Adipose tissue (tissue), 3 donors: Measurements from ENCODE around the gene MBD3L2B. TPM values are rescaled to one million over a fixed set of nuclear protein-coding genes. Genes with fewer than 3 reads are reported as not detected.
"Not testable (repeated sequence)": the region's sequence is repeated elsewhere in the genome, so short reads cannot be mapped to it uniquely, and the experiment has no call there.

Source experiments
- H3K27ac ChIP-seq: one replicate; pipeline ENCODE4 v1.5.1; 2013; ENCODE audit warnings: low read depth, low read length
- WGBS, 3 donors: extraction: QIAGEN DNeasy Blood & Tissue Kit; methylation state at CpG; one replicate each; pipeline ENCODE4 v1.1.7; 2013; 5-methylcytosine and 5-hydroxymethylcytosine counted together
- polyA plus RNA-seq, 3 donors: library from polyadenylated mRNA; stranded (reverse); fragments of 200-250 nt; gene quantifications; one replicate each; pipeline ENCODE4 v1.2.3, GENCODE V29; 2013
- donor health status: healthy with polysubstance abuse.
- donor health status: Bipolar disorder and iron deficiency.
- donor health status: healthy.

Gene MBD3L2B
- not detected for polyA plus RNA-seq

DNA sequence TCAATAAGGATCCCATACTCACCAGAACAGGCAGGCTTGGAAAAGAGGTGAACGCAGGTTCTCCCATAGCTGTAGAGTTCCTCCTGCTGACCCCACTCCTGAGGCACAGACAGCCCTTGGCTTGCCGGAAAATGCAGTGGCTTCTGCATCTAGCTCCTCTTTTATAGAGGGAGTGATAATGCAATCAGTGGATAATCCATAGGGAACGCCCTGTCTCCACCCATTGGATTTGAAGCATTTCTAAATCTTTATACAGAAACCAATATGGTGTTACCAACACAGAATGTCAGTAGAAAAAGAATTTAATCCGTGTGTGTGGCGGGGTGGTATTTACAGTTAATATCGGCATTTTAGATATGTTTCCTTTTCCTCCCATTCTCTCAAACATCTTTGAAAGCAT is at the start of gene MBD3L2B:
MBD3L2B (minus strand) TSS at position 101 of the 400 bp plus-strand sequence; CDS start at position 67, 34 bp downstream.
- no CpG with 5 or more reads among the region's 6 CpGs for WGBS, 3 donors
- H3K27ac ChIP-seq, result not testable (repeated sequence)

DNA sequence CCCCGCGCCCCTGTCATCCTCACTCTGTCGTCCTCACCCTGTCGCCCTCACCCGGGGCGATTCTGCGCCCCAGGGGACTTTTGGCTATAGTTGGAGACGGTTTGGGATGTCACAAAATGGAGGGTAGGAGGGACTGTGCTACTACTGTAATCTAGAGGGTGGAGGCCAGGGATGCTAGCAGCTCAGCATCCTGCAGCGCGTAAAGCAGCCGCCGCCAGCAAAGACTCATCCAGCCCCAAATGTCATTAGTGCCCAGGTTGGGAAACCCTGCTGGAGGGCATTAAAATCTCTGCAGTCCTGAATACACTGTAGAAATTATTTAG is 48.6 kb upstream of the MBD3L2B start:
- peak overlapping the region; percentile 41 for H3K27ac ChIP-seq
- WGBS, 3 donors, result 0 to 1% (median 1%) methylated on average over 12 of the region's 12 CpGs

DNA sequence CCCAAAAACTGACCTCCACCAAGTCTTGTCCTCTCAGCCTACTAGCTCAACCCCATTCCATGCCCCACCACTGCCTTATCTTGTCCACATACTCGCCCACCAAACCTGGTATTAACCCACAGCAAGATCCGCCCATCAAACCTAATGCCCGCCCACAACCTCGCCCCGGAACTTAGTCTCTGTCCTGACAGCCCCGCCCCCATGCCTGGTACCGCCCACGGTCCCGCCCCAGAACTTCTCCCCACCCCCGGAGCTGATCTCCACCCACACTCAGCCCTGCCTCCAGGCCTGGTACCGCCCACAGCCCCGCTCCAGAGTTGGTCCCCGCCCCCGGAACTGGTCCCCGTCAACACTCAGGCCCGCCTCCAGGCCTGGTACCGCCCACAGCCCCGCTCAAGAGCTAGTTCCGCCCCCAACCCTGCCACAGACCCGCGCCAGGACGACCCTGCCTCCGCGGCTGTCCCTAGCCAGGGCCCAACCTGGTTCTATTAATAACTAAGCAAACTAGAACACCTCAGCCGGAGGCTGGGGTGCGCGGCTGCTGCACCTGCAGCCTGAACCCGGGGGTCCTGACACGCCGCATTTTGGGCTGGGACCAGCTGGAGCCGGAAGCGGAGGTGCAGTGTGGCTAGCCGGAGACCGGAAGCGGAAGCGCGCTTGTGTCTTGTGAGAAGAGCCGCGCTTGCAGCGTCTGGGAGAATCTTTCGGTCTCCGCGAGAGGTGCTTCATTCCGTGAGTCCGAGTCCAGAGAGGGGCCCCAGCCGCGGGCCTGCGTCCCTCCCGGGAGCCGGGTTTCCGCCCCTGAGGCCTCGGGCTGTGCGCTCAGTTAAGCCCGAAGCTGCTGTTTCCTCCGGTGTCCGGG is 48.0 kb upstream of the MBD3L2B start, which contains the start of gene ZNF557:
ZNF557 (plus strand) TSS at position 662 of the 862 bp plus-strand sequence. CDS start 5,372 bp downstream, outside the sequence.
- 0 to 1% (median 1%) methylated on average over 52 to 56 of the region's 56 CpGs for WGBS, 3 donors
- H3K27ac ChIP-seq, result peak within 1 kb of the TSS; percentile 41

- 79 to 83% (median 82%) methylated on average over 6 of the region's 6 CpGs for WGBS, 3 donors
- no peak overlapping the region for H3K27ac ChIP-seq
Observed at GRCh38 chr19:7068599-7068998, 47.4 kb upstream of the MBD3L2B start.

DNA sequence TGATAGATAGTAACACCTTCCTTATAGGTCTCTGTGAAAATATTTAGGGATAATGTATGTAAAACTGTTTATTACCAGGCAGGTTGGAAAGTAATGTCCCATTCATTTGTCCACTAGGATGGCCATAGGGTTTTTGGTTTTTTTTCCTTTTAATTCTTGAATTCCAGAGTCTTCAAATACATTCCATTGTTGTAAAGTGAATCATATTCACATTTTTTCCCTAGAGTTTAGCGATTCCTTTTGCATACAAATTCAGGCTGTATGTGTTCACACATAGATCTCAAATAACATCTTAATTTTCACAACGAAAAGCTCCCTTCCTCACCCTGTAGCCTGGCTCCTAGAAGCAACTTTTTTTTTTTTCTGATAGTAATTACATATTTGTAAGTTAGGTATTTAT is 46.5 kb upstream of the MBD3L2B start:
- WGBS, 3 donors, result 77 to 88% (median 80%) methylated on average over 2 of the region's 2 CpGs
- no peak overlapping the region for H3K27ac ChIP-seq

GRCh38 chr19:7067122-7067521 is 45.9 kb upstream of the MBD3L2B start:
- 42 to 64% (median 53%) methylated on average over 13 of the region's 13 CpGs for WGBS, 3 donors
- H3K27ac ChIP-seq, result not testable (repeated sequence)

GRCh38 chr19:7063764-7064418 is 42.7 kb upstream of the MBD3L2B start:
- WGBS, 3 donors, result 87 to 91% (median 91%) methylated on average over 9 of the region's 9 CpGs
- H3K27ac ChIP-seq, result no peak overlapping the region

DNA sequence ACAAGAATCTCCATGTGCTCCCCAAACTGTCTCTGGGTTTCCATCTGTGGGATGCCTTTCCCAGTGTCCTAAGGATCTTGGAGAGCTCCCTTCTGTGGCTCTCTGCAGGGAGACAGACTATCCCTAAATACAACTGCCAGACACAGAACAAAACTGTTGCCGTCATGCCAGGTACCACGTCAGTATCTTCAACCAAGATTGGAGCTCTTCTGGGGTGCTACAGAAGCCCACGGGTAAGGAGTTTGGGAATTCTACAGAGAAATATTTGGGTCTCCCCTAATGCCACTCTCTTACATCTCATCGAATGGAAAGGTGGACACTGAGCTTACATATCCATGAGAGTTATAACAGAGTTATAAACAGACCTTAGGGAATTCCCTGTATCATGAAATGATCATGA is 42.1 kb upstream of the MBD3L2B start:
- H3K27ac ChIP-seq, result no peak overlapping the region
- WGBS, 3 donors, result 75 to 84% (median 79%) methylated on average over 4 of the region's 4 CpGs

- not testable (repeated sequence) for H3K27ac ChIP-seq
- WGBS, 3 donors, result 28 to 72% (median 34%) methylated on average over 1 of the region's 2 CpGs
Observed at GRCh38 chr19:7059977-7060376, 38.7 kb upstream of the MBD3L2B start.

DNA sequence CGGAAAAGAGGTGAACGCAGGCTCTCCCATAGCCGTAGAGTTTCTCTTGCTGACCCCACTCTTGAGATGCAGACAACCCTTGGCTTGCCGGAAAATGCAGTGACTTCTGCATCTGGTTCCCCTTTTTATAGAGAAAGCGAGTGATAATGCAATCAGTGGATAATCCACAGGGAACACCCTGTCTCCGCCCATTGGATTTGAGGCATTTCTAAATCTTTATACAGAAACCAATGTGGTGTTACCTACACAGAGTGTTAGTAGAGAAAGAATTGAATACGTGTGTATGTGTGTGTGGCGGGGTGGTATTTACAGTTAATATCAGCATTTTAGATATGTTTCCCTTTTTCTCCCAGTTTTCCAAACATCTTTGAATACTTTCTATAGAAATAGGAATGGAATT is 37.3 kb upstream of the MBD3L2B start, which contains the start of gene MBD3L3:
MBD3L3 (minus strand) TSS at position 101 of the 400 bp plus-strand sequence; CDS start at position 30, 71 bp downstream.
- H3K27ac ChIP-seq, result not testable (repeated sequence)
- no CpG with 5 or more reads among the region's 8 CpGs for WGBS, 3 donors

DNA sequence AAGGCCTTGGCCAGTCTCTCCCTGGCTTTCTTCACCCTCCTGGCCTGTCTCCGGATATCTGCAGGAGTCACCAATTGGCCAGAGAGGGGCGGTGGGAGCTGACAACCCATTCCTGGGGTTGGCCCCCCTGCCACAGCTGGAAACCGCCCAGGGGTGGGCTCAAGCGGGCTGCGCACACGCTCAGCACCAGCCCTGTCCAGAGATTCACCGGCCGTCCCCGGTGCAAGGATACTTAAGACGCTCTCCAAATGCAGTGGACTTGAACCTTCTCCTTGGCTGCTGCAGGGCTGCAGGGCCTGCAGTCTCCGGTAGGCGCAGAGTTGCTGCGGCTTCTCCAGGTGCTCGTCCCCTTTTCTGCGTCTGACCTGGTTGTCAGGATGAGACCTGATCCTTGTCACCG is 35.1 kb upstream of the MBD3L2B start:
- 83 to 87% (median 86%) methylated on average over 7 to 8 of the region's 16 CpGs for WGBS, 3 donors
- not testable (repeated sequence) for H3K27ac ChIP-seq

- H3K27ac ChIP-seq, result not testable (repeated sequence)
- WGBS, 3 donors, result 86 to 93% (median 92%) methylated on average over 12 of the region's 14 CpGs
Observed at GRCh38 chr19:7055679-7056078, 34.4 kb upstream of the MBD3L2B start.

DNA sequence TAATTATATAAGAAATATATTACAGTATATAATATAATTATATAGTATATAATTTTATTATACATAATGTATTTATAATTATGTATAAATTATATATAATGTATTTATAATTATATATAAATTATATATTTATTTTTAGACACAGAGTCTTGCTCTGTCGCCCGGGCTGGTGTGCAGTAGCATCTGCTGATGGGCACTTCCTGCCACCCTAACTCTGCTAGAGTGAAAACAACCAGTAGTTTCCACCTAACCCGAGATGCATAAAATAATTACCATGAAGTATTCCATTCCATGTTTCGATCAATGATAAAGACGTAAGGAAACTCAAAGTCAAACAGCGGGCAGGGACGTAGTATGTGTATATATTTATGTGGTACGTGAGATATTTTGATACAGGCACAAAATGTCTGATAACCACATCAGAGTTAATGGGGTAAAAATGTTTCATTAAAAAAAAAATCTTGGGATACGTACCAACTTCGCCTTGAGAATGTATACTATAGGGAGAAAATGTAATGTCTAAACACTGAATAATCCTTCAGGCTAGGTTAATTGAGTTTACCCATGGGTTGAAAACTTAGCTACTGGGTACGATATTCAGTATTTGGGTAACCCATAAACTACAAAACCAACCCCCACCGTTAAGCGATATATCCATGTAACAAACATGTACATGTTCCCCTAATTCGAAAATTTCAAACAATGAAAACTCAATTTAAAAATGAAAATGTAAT is 33.6 kb upstream of the MBD3L2B start:
- not testable (repeated sequence) for H3K27ac ChIP-seq
- 93 to 96% (median 96%) methylated on average over 8 to 12 of the region's 14 CpGs for WGBS, 3 donors

- not testable (repeated sequence) for H3K27ac ChIP-seq
- WGBS, 3 donors, result 87 to 92% (median 91%) methylated on average over 7 of the region's 7 CpGs
Observed at GRCh38 chr19:7052896-7053295, 31.7 kb upstream of the MBD3L2B start.

DNA sequence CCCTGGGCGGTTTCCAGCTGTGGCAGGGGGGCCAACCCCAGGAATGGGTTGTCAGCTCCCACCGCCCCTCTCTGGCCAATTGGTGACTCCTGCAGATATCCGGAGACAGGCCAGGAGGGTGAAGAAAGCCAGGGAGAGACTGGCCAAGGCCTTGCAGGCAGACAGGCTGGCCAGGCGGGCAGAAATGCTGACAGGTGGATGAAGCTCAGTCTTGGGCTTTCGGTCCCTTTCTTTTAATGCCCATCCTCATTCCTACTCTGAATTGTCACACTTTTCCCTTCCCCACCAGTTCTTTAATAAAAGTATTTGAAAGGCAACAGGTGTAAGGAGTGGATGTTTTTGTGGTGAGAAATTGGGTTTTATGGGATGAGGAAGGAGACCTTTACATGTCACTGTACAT is 30.2 kb upstream of the MBD3L2B start:
- WGBS, 3 donors, result 75 to 92% (median 90%) methylated on average over 2 of the region's 5 CpGs
- H3K27ac ChIP-seq, result not testable (repeated sequence)

DNA sequence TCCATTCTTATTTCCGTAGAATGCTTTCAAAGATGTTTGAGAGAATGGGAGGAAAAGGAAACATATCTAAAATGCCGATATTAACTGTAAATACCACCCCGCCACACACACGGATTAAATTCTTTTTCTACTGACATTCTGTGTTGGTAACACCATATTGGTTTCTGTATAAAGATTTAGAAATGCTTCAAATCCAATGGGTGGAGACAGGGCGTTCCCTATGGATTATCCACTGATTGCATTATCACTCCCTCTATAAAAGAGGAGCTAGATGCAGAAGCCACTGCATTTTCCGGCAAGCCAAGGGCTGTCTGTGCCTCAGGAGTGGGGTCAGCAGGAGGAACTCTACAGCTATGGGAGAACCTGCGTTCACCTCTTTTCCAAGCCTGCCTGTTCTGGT is 27.8 kb upstream of the MBD3L2B start, which contains the start of gene MBD3L2:
MBD3L2 (plus strand) TSS at position 301 of the 400 bp plus-strand sequence; CDS start at position 354, 53 bp downstream.
- no CpG with 5 or more reads among the region's 7 CpGs for WGBS, 3 donors
- not testable (repeated sequence) for H3K27ac ChIP-seq

DNA sequence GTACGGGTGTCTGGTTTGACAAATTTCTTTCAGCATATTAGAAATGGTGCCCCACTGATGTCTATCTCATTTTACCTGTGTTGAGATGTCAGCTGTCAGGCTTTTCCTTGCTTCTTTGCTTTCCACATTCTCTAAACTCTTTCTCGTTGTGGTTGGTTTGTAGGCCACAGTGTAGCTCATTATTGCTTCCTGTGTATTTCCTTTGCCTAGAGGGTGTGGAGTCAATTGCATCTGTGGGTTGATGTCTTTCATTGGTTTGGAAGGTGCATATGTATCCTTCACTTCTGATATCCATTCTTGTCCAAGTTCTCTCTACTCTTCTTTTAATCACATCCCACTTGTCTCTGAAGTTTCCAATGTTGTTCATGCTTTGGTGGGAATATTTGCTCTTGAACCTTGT is 20.3 kb upstream of the MBD3L2B start:
- WGBS, 3 donors, result no CpG with 5 or more reads among the region's 2 CpGs
- not testable (repeated sequence) for H3K27ac ChIP-seq

GRCh38 chr19:7040079-7040478 is 18.8 kb upstream of the MBD3L2B start, which contains the start of gene MBD3L4:
TSS of gene MBD3L4 (minus strand) at chr19:7040179. CDS start at chr19:7040144, 35 bp downstream.
- WGBS, 3 donors, result no CpG with 5 or more reads among the region's 9 CpGs
- not testable (repeated sequence) for H3K27ac ChIP-seq

DNA sequence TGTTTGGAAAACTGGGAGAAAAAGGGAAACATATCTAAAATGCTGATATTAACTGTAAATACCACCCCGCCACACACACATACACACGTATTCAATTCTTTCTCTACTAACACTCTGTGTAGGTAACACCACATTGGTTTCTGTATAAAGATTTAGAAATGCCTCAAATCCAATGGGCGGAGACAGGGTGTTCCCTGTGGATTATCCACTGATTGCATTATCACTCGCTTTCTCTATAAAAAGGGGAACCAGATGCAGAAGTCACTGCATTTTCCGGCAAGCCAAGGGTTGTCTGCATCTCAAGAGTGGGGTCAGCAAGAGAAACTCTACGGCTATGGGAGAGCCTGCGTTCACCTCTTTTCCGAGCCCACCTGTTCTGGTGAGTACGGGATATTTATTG is 9.0 kb upstream of the MBD3L2B start, which contains the start of gene MBD3L5:
MBD3L5 (plus strand) TSS at position 301 of the 400 bp plus-strand sequence; CDS start at position 335, 34 bp downstream.
- WGBS, 3 donors, result no CpG with 5 or more reads among the region's 9 CpGs
- H3K27ac ChIP-seq, result not testable (repeated sequence)
